Astrocyte (in vitro differentiated cells and primary cell): Measurements from ENCODE around the gene FARS2. TPM values are rescaled to one million over a fixed set of nuclear protein-coding genes. Genes with fewer than 3 reads are reported as not detected.

Source experiments
- DNase-seq: peaks from one replicate; pipeline ENCODE4 v3.0.0-alpha.2; 2010; ENCODE audit warnings: low read depth
- FAIRE-seq: peaks from 2 replicates; lab custom pipeline; 2011; peaks lifted over from hg19 to GRCh38; lab: Jason Lieb, UNC
- H2AFZ ChIP-seq: 2 replicates; pipeline ENCODE4 v1.6.0; 2012; ENCODE audit warnings: low read depth, low read length, inconsistent platforms
- H3K27ac ChIP-seq: 2 replicates; pipeline ENCODE4 v1.5.1; 2011; ENCODE audit warnings: low read depth, low read length, inconsistent platforms
- H3K27me3 ChIP-seq: 2 replicates; pipeline ENCODE4 v1.6.0; 2011; ENCODE audit warnings: low read length, inconsistent platforms; ENCODE audit not compliant: insufficient read depth
- H3K36me3 ChIP-seq: 2 replicates; pipeline ENCODE4 v1.5.1; 2011; ENCODE audit warnings: low read length, inconsistent platforms; ENCODE audit not compliant: insufficient read depth
- H3K4me1 ChIP-seq: 2 replicates; pipeline ENCODE4 v1.5.1; 2011; ENCODE audit warnings: low read length, inconsistent platforms; ENCODE audit not compliant: insufficient read depth
- H3K4me2 ChIP-seq: 2 replicates; pipeline ENCODE4 v1.6.0; 2012; ENCODE audit warnings: low read length, inconsistent platforms
- H3K4me3 ChIP-seq: 2 replicates; pipeline ENCODE4 v1.5.1; 2011; ENCODE audit warnings: low read depth, mild to moderate bottlenecking, low read length, inconsistent platforms; ENCODE audit not compliant: insufficient read depth
- H3K79me2 ChIP-seq: 2 replicates; pipeline ENCODE4 v1.6.0; 2012; ENCODE audit warnings: mild to moderate bottlenecking, low read length, inconsistent platforms; ENCODE audit not compliant: insufficient read depth
- H3K9ac ChIP-seq: 2 replicates; pipeline ENCODE4 v1.6.0; 2012; ENCODE audit warnings: mild to moderate bottlenecking, low read length, inconsistent platforms
- H3K9me3 ChIP-seq: 2 replicates; pipeline ENCODE4 v1.5.1; 2012; ENCODE audit warnings: low read depth, mild to moderate bottlenecking, low read length, inconsistent platforms; ENCODE audit not compliant: insufficient read depth
- H4K20me1 ChIP-seq: 2 replicates; pipeline ENCODE4 v1.6.0; 2012; ENCODE audit warnings: low read length, inconsistent platforms; ENCODE audit not compliant: insufficient read depth
- H3K27ac Mint-ChIP-seq: one replicate; pipeline ENCODE4 v1.8.0; 2021; ENCODE audit warnings: mild to moderate bottlenecking, mixed read lengths; ENCODE audit not compliant: unreplicated experiment
- H3K27me3 Mint-ChIP-seq: one replicate; pipeline ENCODE4 v1.8.0; 2021; ENCODE audit warnings: low read depth, mixed read lengths; ENCODE audit not compliant: unreplicated experiment
- H3K36me3 Mint-ChIP-seq: one replicate; pipeline ENCODE4 v1.8.0; 2021; ENCODE audit warnings: low read depth, mixed read lengths; ENCODE audit not compliant: unreplicated experiment
- H3K4me1 Mint-ChIP-seq: one replicate; pipeline ENCODE4 v1.8.0; 2021; ENCODE audit warnings: low read depth, mixed read lengths; ENCODE audit not compliant: unreplicated experiment
- H3K4me3 Mint-ChIP-seq: one replicate; pipeline ENCODE4 v1.8.0; 2021; ENCODE audit warnings: mild to moderate bottlenecking, moderate library complexity, mixed read lengths; ENCODE audit not compliant: unreplicated experiment
- H3K9me3 Mint-ChIP-seq: one replicate; pipeline ENCODE4 v1.8.0; 2021; ENCODE audit warnings: mild to moderate bottlenecking, mixed read lengths; ENCODE audit not compliant: unreplicated experiment
- CTCF ChIP-seq: IDR thresholded peaks from 2 replicates; pipeline ENCODE4 v1.5.1; 2011; ENCODE audit warnings: low read depth, mild to moderate bottlenecking, inconsistent platforms, low read length, moderate library complexity; ENCODE audit not compliant: insufficient read depth
- EZH2 ChIP-seq: IDR thresholded peaks from 2 replicates; pipeline ENCODE4 v1.6.1; 2012; ENCODE audit warnings: mild to moderate bottlenecking, low read length, inconsistent platforms; ENCODE audit not compliant: insufficient read depth
- total RNA-seq: library from RNA; stranded (reverse); gene quantifications from 2 replicates; pipeline ENCODE4 v1.2.1, GENCODE V29; 2021

FARS2 gene
- total RNA-seq, 1 donor from 2014 or later: 13.3 TPM

GRCh38 chr6:5442916-5443315 is 181.6 kb downstream of the FARS2 start:
- no peak for TF ChIP-seq CTCF
- no peak for TF ChIP-seq EZH2
- H3K27me3 ChIP-seq: no peaks in the 10 kb centered on the region
- no peaks in the 10 kb centered on the region for H3K36me3 ChIP-seq
- H3K27ac ChIP-seq: no peak overlapping the region
- no peaks in the 10 kb centered on the region for H3K79me2 ChIP-seq
- H4K20me1 ChIP-seq: peaks cover 22% of the 10 kb centered on the region
- H3K9me3 Mint-ChIP-seq: peaks cover 1% of the 10 kb centered on the region
- H2AFZ ChIP-seq: no peak overlapping the region
- no peak overlapping the region for H3K4me3 ChIP-seq
- H3K9ac ChIP-seq: no peak overlapping the region
- H3K4me1 ChIP-seq: no peaks in the 10 kb centered on the region
- H3K4me1 Mint-ChIP-seq: peaks cover 2% of the 10 kb centered on the region
- no peaks in the 10 kb centered on the region for H3K9me3 ChIP-seq
- peak; percentile 23 for FAIRE-seq
- no peak for DNase-seq
- no peaks in the 10 kb centered on the region for H3K27me3 Mint-ChIP-seq
- H3K4me3 Mint-ChIP-seq: no peak overlapping the region
- no peak overlapping the region for H3K27ac Mint-ChIP-seq
- peaks cover 3% of the 10 kb centered on the region for H3K36me3 Mint-ChIP-seq
- no peak overlapping the region for H3K4me2 ChIP-seq

GRCh38 chr6:5443491-5443890 is 182.2 kb downstream of the FARS2 start:
- Mint-ChIP-seq H3K36me3 (peaks cover 3% of the 10 kb centered on the region), H3K4me1 (peaks cover 2% of the 10 kb centered on the region), H3K27me3 (no peaks in the 10 kb centered on the region), H3K27ac (no peak overlapping the region), H3K9me3 (peaks cover 3% of the 10 kb centered on the region), H3K4me3 (no peak overlapping the region)
- no peak for DNase-seq
- TF ChIP-seq CTCF (no peak), EZH2 (no peak)
- Histone ChIP-seq H3K36me3 (no peaks in the 10 kb centered on the region), H3K27ac (no peak overlapping the region), H3K4me3 (no peak overlapping the region), H3K79me2 (no peaks in the 10 kb centered on the region), H3K27me3 (no peaks in the 10 kb centered on the region), H4K20me1 (peaks cover 22% of the 10 kb centered on the region), H3K9me3 (no peaks in the 10 kb centered on the region), H3K4me1 (no peaks in the 10 kb centered on the region), H3K4me2 (no peak overlapping the region), H2AFZ (no peak overlapping the region), H3K9ac (no peak overlapping the region)
- no peak for FAIRE-seq

- H3K27me3 Mint-ChIP-seq: no peaks in the 10 kb centered on the region
- H3K9ac ChIP-seq: no peak overlapping the region
- TF ChIP-seq CTCF: no peak
- TF ChIP-seq EZH2: no peak
- H3K4me3 ChIP-seq: no peak overlapping the region
- H3K4me3 Mint-ChIP-seq: no peak overlapping the region
- DNase-seq: no peak
- H3K4me1 ChIP-seq: no peaks in the 10 kb centered on the region
- peaks cover 3% of the 10 kb centered on the region for H3K36me3 Mint-ChIP-seq
- H3K36me3 ChIP-seq: no peaks in the 10 kb centered on the region
- H2AFZ ChIP-seq: no peak overlapping the region
- no peaks in the 10 kb centered on the region for H3K9me3 ChIP-seq
- H3K27me3 ChIP-seq: no peaks in the 10 kb centered on the region
- no peaks in the 10 kb centered on the region for H3K4me1 Mint-ChIP-seq
- peaks cover 27% of the 10 kb centered on the region for H4K20me1 ChIP-seq
- no peak for FAIRE-seq
- no peak overlapping the region for H3K27ac Mint-ChIP-seq
- H3K4me2 ChIP-seq: no peak overlapping the region
- no peaks in the 10 kb centered on the region for H3K79me2 ChIP-seq
- H3K9me3 Mint-ChIP-seq: peaks cover 3% of the 10 kb centered on the region
- peak overlapping the region; percentile 19 for H3K27ac ChIP-seq
Observed at GRCh38 chr6:5446362-5447075, 185.2 kb downstream of the FARS2 start.
